ENCODE results near the gene SORBS2.

The SORBS2 gene

GRCh38 chr4:185792384-185793115, 19.4 kb downstream of the SORBS2 start:
- DNase-seq (ENCODE audit: low read depth), result peak; percentile 72
- no peak overlapping the region for H3K4me3 ChIP-seq (ENCODE audit: control insufficient read depth, low read depth, low read length)
- no peak for TF ChIP-seq CTCF (conservative IDR thresholded peaks at IDR 0.05; ENCODE audit: control insufficient read depth, insufficient read depth, low read depth, low read length)

- DNase-seq (ENCODE audit: low read depth), result no peak
- H3K4me3 ChIP-seq (ENCODE audit: control insufficient read depth, low read depth, low read length), result no peak overlapping the region
- no peak for TF ChIP-seq CTCF (conservative IDR thresholded peaks at IDR 0.05; ENCODE audit: control insufficient read depth, insufficient read depth, low read depth, low read length)
These were observed 23.9 kb downstream of the SORBS2 start for GRCh38 chr4:185787926-185788679.

- no peak overlapping the region for H3K4me3 ChIP-seq (ENCODE audit: control insufficient read depth, low read depth, low read length)
- DNase-seq (ENCODE audit: low read depth), result no peak
- no peak for TF ChIP-seq CTCF (conservative IDR thresholded peaks at IDR 0.05; ENCODE audit: control insufficient read depth, insufficient read depth, low read depth, low read length)
These were observed 25.6 kb downstream of the SORBS2 start for GRCh38 chr4:185786422-185786821.

- no peak overlapping the region for H3K4me3 ChIP-seq (ENCODE audit: control insufficient read depth, low read depth, low read length)
- no peak for TF ChIP-seq CTCF (conservative IDR thresholded peaks at IDR 0.05; ENCODE audit: control insufficient read depth, insufficient read depth, low read depth, low read length)
- no peak for DNase-seq (ENCODE audit: low read depth)
These were observed 28.4 kb downstream of the SORBS2 start for GRCh38 chr4:185783574-185783973.

- H3K4me3 ChIP-seq (ENCODE audit: control insufficient read depth, low read depth, low read length), result no peak overlapping the region
- peak; percentile 50 for DNase-seq (ENCODE audit: low read depth)
- TF ChIP-seq CTCF (conservative IDR thresholded peaks at IDR 0.05; ENCODE audit: control insufficient read depth, insufficient read depth, low read depth, low read length), result no peak
These were observed 29.5 kb downstream of the SORBS2 start for GRCh38 chr4:185782523-185782922.

GRCh38 chr4:185781555-185782215, 30.3 kb downstream of the SORBS2 start:
- no peak for DNase-seq (ENCODE audit: low read depth)
- no peak overlapping the region for H3K4me3 ChIP-seq (ENCODE audit: control insufficient read depth, low read depth, low read length)
- TF ChIP-seq CTCF (conservative IDR thresholded peaks at IDR 0.05; ENCODE audit: control insufficient read depth, insufficient read depth, low read depth, low read length), result no peak

All from fibroblast of mammary gland (primary cell).